ENCODE data around the gene ACMSD.
"Not testable (repeated sequence)": the region's sequence is repeated elsewhere in the genome, so short reads cannot be mapped to it uniquely, and the experiment has no call there.

DNA sequence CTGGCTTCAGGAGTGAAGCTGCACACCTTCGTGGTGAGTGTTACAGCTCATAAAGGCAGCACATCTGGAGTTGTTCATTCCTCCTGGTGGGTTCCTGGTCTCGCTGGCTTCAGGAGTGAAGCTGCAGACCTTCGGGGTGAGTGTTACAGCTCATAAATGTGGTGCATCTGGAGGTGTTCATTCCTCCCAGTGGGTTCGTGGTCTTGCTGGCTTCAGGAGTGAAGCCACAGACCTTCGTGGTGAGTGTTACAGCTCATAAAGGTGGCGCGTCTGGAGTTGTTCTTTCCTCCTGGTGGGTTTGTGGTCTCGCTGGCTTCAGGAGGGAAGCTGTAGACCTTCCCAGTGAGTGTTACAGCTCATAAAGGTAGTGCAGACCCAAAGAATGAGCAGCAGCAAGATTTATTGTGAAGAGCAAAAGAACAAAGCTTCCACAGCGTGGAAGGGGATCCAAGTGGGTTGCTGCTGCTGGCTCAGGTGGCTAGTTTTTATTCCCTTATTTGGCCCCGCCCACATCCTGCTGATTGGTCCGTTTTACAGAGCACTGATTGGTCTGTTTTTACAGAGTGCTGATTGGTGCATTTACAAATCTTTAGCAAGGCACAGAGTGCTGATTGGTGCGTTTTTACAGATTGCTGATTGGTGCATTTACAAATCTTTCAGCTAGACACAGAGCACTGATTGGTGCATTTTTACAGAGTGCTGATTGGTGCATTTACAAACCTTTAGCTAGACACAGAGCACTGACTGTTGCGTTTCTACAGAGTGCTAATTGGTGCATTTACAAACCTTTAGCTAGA lies 34.6 kb upstream of the ACMSD start:
- TF ChIP-seq, protein P1, sequence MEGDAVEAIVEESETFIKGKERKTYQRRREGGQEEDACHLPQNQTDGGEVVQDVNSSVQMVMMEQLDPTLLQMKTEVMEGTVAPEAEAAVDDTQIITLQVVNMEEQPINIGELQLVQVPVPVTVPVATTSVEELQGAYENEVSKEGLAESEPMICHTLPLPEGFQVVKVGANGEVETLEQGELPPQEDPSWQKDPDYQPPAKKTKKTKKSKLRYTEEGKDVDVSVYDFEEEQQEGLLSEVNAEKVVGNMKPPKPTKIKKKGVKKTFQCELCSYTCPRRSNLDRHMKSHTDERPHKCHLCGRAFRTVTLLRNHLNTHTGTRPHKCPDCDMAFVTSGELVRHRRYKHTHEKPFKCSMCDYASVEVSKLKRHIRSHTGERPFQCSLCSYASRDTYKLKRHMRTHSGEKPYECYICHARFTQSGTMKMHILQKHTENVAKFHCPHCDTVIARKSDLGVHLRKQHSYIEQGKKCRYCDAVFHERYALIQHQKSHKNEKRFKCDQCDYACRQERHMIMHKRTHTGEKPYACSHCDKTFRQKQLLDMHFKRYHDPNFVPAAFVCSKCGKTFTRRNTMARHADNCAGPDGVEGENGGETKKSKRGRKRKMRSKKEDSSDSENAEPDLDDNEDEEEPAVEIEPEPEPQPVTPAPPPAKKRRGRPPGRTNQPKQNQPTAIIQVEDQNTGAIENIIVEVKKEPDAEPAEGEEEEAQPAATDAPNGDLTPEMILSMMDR (IDR thresholded peaks at IDR 0.05): not testable (repeated sequence)
- TF ChIP-seq POLR2A (IDR thresholded peaks at IDR 0.05): not testable (repeated sequence)
